Heart left ventricle (tissue), 16 donors: ENCODE results near the gene GNB1L. TPM values are rescaled to one million over a fixed set of nuclear protein-coding genes. Genes with fewer than 3 reads are reported as not detected.

ENCODE experiments used
- ATAC-seq, 4 donors: fragments of 200-7000 bp; cut with Tn5 transposase; one replicate each; pipeline ENCODE4 v1.9.1; 2020 to 2022; ENCODE audit warnings: moderate library complexity in 4 of 4, mild to moderate bottlenecking in 3 of 4, moderate number of reproducible peaks in 1 of 4
- DNase-seq, 5 donors: peaks; one replicate each; pipeline ENCODE4 v3.0.0-alpha.2; 2020
- H3K27ac ChIP-seq, 12 donors: fragments of 200-600 bp; sonication (generic) in 4 of 12; one replicate each; pipeline versions ENCODE4 v1.5.0 to v1.8.0; 2016 to 2022; ENCODE audit warnings: mild to moderate bottlenecking in 2 of 12
- H3K27me3 ChIP-seq, 9 donors: fragments of 200-600 bp; sonication (generic) in 2 of 9; one replicate each; pipeline versions ENCODE4 v1.5.1 to v1.8.0; 2016 to 2022; ENCODE audit warnings: mild to moderate bottlenecking in 3 of 9
- H3K36me3 ChIP-seq, 9 donors: fragments of 200-600 bp; sonication (generic) in 2 of 9; one replicate each; pipeline versions ENCODE4 v1.5.0 to v1.8.0; 2018 to 2022; ENCODE audit warnings: mild to moderate bottlenecking in 2 of 9
- H3K4me1 ChIP-seq, 12 donors: fragments of 200-600 bp; sonication (generic) in 4 of 12; one replicate each; pipeline versions ENCODE4 v1.5.0 to v1.8.0; 2016 to 2022; ENCODE audit warnings: mild to moderate bottlenecking in 3 of 12
- H3K4me3 ChIP-seq, 12 donors: fragments of 200-600 bp; sonication (generic) in 4 of 12; one replicate each; pipeline versions ENCODE4 v1.5.0 to v1.8.0; 2017 to 2022; ENCODE audit warnings: mild to moderate bottlenecking in 9 of 12, moderate library complexity in 4 of 12
- H3K9me3 ChIP-seq, 12 donors: fragments of 200-600 bp; sonication (generic) in 4 of 12; one replicate each; pipeline versions ENCODE4 v1.5.0 to v1.8.0; 2016 to 2022; ENCODE audit warnings: mild to moderate bottlenecking in 1 of 12
- CTCF ChIP-seq, 12 donors: fragments of 200-600 bp; sonication (generic) in 4 of 12; IDR thresholded peaks; one replicate each; pipeline versions ENCODE4 v1.5.0 to v1.8.0; 2018 to 2022; ENCODE audit warnings: antibody characterized with exemption in 12 of 12, mild to moderate bottlenecking in 5 of 12
- POLR2A ChIP-seq, 2 donors: fragments of 450-650 bp; IDR thresholded peaks; one replicate each; pipeline ENCODE4 v1.6.1; 2017; ENCODE audit warnings: antibody characterized with exemption in 2 of 2, mild to moderate bottlenecking in 2 of 2, moderate library complexity in 2 of 2
- WGBS, 4 donors: extraction: QIAGEN DNeasy Blood & Tissue Kit in 2 of 4; methylation state at CpG; one replicate each; pipeline versions ENCODE4 v1.1.5 to v1.1.7; 2013 to 2018; 5-methylcytosine and 5-hydroxymethylcytosine counted together
- intact Hi-C, 10 donors: fragments of 100-400 bp; cut with DNase I; formaldehyde crosslinking; loops; one replicate each; pipeline versions ENCODE4 v1.11.1 to v1.14.2; 2022
- polyA plus RNA-seq, 2 donors: library from polyadenylated mRNA; stranded (reverse); fragments of 200-250 nt; gene quantifications; one replicate each; pipeline ENCODE4 v1.2.3, GENCODE V29; 2013
- total RNA-seq, 9 donors: library from RNA; depleted of rRNA in 2 of 9; stranded (reverse); fragments of >200 nt in 2 of 9; fragmentation: NEBNext Ultra II Directional in 3 of 9; extraction: Animal tissue kit (Norgen Biotek cat#: 25700) in 3 of 9; gene quantifications; one replicate each; pipeline versions ENCODE4 v1.1.0 to v1.2.4, GENCODE V29; 2016 to 2023
- donor health status: ischemic (EF 13 %, LVEDD 7.1; RV severe dilation, severe dysfunction).
- donor health status: healthy with polysubstance abuse.
- donor health status: DM: no; HTN: yes; CAD: no.
- donor health status: DM: no; HTN: no; CAD: no.
- donor health status: ischemic (EF 25% LVEDD 6.9; RV normal size, moderate dysfunction).
- donor health status: ischemic (EF 25% LVEDD 5.7; RV mildly dilated, moderate dysfunction).
- donor health status: healthy.
- donor health status: DM: yes; HTN: yes; CAD: no.
- donor health status: ischemic (EF 35%, LVEDD 5.7; RV mildly dilated, moderate dysfunction).
- donor health status: nonischemic (EF 11% LVEDD 7.7; RV severe dilation, severe dysfunction).
- donor health status: DM: yes; HTN: yes; CAD: no.
- donor health status: PGD.
- donor health status: ischemic (EF 29% LVEDD 5.4; RV normal size, mild dysfunction).
- donor health status: nonischemic (EF 23%, LVEDD 6.1; RV moderate dilation, normal function).

Gene GNB1L
- total and polyA plus RNA-seq, 11 donors = 1.6 to 9.2 (median 2.4) TPM

GRCh38 chr22:19903031-19903430 is 48.4 kb upstream of the GNB1L start:
- H3K9me3 ChIP-seq = no peaks in the 10 kb centered on the region
- 84 to 90% (median 87%) methylated on average over 9 of the region's 9 CpGs for WGBS, 4 donors
- H3K27ac ChIP-seq = no peak overlapping the region
- intact Hi-C loops = no loop called here
- DNase-seq = no peak
- no peak overlapping the region for H3K4me3 ChIP-seq
- TF ChIP-seq CTCF (IDR thresholded peaks at IDR 0.05) = no peak
- TF ChIP-seq POLR2A (IDR thresholded peaks at IDR 0.05) = no peak
- no peaks in the 10 kb centered on the region for H3K4me1 ChIP-seq
- H3K27me3 ChIP-seq = no peaks in the 10 kb centered on the region
- H3K36me3 ChIP-seq = peaks cover 0 to 39% (median 17%) of the 10 kb centered on the region in 9 donors
- ATAC-seq = no peak

- H3K27ac ChIP-seq = no peak overlapping the region
- ATAC-seq (no peak), DNase-seq (no peak)
- no peaks in the 10 kb centered on the region for H3K4me1 ChIP-seq
- WGBS, 4 donors = 87 to 92% (median 89%) methylated on average over 7 of the region's 7 CpGs
- TF ChIP-seq CTCF (IDR thresholded peaks at IDR 0.05) (no peak), POLR2A (IDR thresholded peaks at IDR 0.05) (no peak)
- intact Hi-C loops = no loop called here
- no peaks in the 10 kb centered on the region for H3K9me3 ChIP-seq
- H3K27me3 ChIP-seq = no peaks in the 10 kb centered on the region
- no peak overlapping the region for H3K4me3 ChIP-seq
- H3K36me3 ChIP-seq = peaks cover 0 to 45% (median 23%) of the 10 kb centered on the region in 9 donors
Observed at GRCh38 chr22:19902245-19902715, 47.6 kb upstream of the GNB1L start.

DNA sequence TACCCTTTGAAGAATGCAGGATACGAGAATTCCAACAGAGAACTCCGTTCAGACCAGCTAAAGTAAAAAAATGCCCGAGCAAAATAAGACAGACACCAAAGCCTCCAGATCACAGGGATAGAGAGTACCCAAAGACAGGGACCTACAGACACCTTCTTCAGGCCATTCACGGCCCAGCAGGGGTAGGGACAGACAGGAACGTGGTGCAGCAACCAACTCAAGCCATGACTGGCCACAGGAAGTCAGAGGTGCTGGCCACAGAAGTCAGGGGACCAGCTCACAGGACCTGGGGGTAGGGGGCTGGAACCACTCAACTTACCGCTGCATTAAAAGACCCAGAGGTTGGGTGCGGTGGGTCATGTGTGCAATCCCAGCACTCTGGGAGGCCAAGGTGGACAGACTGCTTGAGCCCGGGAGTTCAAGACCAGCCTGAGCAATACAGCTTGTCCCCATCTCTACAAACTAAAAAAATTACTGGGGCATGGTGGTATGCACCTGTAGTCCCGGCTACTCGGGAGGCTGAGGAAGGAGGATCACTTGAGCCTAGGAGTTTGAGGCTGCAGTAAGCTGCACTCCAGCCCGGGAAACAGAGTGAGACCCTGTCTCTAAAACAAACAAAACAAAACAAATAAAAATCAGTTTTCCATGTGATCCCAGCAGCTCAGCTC is 47.0 kb upstream of the GNB1L start:
- intact Hi-C loops = no loop called here
- Histone ChIP-seq H3K4me1 (no peaks in the 10 kb centered on the region), H3K9me3 (no peaks in the 10 kb centered on the region), H3K27me3 (no peaks in the 10 kb centered on the region), H3K36me3 (peaks cover 0 to 50% (median 23%) of the 10 kb centered on the region in 9 donors), H3K27ac (no peak overlapping the region), H3K4me3 (no peak overlapping the region)
- ATAC-seq = no peak
- no peak for DNase-seq
- WGBS, 4 donors = 86 to 94% (median 92%) methylated on average over 11 of the region's 11 CpGs
- TF ChIP-seq CTCF (IDR thresholded peaks at IDR 0.05) = no peak
- TF ChIP-seq POLR2A (IDR thresholded peaks at IDR 0.05) = no peak

GRCh38 chr22:19900707-19901436 is 46.2 kb upstream of the GNB1L start:
- intact Hi-C loops = no loop called here
- ATAC-seq = no peak
- Histone ChIP-seq H3K9me3 (no peaks in the 10 kb centered on the region), H3K36me3 (peaks cover 0 to 42% (median 23%) of the 10 kb centered on the region in 9 donors), H3K4me1 (no peaks in the 10 kb centered on the region), H3K27ac (no peak overlapping the region), H3K27me3 (no peaks in the 10 kb centered on the region), H3K4me3 (no peak overlapping the region)
- TF ChIP-seq CTCF (IDR thresholded peaks at IDR 0.05) (no peak), POLR2A (IDR thresholded peaks at IDR 0.05) (no peak)
- DNase-seq = peak in 1 of 5 donors; percentile 50
- 89 to 96% (median 91%) methylated on average over 11 to 13 of the region's 13 CpGs for WGBS, 4 donors
